HG02870 (cell line): ENCODE data around the gene MAN1A2.

Source experiments
- ATAC-seq: cut with Tn5 transposase; IDR thresholded peaks from one replicate; pipeline ENCODE4 v1.9.1; 2021; ENCODE audit warnings: mild to moderate bottlenecking, moderate library complexity; ENCODE audit not compliant: unreplicated experiment

MAN1A2 gene

DNA sequence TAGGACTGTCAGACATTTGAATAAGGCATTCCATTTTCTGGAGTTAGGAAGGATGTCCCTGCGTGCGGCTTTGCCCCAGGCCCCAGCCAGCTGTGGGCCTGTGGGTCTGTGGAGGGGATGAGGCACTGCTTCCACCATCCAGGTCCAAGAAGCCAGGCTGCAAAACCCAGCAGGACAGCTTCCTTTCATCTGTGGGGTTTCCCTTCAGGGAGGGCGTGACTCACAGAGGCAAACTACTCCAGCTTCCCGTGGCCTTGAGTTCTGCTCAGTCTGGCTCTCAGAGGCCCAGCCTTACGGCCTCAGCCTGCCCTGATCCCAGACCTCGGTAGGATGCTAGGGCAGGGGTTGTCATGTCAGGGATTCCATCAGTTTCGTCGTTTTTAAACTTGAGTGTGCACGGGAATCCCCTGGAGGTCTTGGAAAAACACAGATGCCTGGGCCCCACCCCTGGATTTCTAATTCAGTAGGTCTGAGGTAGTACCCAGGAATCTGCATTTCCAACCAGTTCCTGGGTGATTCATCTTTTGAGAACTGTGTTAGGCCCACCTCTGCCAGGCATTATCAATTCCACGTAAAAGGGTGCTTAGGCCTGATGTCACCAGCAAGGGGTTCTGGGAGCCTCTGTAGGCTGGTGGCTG, 206.3 kb downstream of the MAN1A2 start:
- no peak for ATAC-seq

DNA sequence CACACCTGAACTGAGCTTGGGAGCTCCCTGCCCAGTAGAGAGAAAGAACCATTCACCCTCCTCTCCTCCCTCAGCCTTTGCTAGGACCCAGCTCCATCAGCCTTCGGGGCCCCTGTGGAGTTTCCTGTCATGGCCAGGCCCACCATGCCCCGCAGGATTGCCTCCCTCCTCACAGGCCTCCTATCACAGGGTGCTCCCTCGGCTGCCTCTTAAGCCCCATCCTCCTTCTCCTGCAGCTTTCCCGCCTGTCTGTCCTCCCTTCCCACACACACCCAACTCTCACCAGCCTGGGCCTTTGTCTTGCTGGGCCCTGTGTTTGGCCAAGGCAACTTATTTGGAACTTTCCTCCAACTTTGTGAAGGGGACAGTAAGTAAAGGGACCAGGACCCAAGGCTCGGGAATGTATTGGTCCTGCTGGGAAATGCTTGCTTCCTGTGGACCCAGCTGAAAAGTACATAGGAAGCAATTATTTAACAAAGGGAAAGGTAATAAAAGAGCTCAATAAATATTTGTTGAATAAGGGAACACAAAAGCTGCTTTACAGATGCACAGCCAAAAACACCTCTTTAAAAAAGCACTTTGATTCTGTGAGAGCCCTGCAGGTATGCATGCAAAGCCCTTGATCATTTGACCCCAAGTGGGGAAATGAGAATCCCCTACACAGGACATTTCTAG, 207.0 kb downstream of the MAN1A2 start:
- no peak for ATAC-seq

DNA sequence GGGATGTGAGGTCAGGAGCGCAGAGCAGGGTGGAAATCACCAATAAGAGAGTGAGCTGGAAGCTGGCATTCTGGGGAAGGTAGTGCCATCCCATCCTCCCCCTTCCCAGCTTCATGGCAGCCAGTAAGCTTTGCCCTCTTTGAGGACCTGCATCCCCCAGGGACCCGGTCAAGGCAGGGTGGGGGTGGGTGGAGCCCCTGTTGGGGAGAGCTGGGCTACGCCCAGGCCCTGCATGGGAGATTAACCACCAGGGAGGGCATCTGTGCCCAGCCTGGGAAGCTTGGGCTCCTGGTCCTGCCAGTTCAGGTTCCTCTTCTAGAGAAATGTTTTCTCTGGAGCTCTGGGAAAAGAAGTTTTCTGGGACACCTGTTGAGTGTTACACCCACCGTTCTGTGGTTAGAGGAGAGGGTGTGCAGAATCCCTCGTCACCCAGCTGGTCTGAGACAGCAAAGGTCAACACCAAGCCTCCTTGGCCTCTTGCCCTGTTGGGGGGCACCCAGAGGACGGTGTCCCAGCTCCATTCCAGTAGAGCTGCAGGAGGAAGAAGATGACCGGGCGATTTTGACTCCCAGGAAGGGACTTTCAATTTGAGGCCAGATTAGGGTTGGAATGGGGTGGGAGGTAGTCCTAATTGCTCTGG, 208.5 kb downstream of the MAN1A2 start:
- ATAC-seq = no peak

DNA sequence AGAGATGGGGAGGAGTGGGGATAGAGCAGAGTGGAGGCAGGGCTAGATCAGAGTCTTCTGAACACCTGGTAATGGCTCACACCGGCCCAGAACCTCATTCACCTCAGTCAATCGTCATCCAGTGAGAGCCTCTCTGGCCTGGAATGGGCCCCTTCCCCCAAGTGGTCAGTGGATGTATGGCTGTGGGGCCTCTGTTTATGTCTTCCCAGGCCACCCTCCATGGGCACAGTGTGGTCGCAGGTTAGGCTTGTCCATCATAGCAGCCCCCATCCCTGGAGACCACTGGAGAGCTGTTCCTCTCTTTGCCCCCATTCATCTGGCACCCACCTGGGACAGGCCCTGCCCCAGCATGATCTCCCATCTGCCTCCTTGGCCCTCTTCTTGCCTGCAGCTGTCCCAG, 209.0 kb downstream of the MAN1A2 start:
- ATAC-seq = no peak

DNA sequence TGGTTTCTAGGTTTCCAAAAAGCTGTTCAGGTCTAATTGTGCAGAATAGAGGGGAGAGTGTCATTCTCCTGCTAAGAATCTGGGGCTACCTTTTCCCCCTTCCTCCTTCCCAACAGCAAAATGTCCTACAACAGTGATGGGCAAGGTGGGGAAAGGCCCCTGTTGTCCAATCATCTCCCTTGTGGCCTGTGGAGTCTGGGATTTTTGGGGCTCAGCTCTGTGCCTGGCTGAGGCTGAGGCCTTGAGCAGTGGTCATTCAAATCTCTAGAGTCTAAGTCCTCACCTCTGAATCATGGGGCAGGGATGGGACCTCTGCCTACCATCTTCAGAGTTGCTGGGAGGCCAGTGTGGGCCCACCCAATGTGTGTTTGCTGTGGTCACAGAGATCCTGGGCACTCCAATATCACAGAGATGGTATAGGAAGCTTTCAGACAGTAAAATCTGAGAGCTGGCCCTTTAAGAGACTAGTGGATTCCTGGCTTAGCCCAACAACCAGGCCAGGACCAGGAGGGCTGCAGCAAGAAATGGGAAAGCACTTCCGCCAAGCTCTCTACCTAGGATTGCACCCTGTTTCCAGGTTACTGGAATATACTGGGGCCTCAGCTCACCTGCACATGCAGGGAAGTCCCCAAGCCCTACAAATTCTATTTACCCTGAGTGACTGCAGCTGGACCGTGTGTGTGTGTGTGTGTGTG, 210.1 kb downstream of the MAN1A2 start:
- ATAC-seq = no peak

DNA sequence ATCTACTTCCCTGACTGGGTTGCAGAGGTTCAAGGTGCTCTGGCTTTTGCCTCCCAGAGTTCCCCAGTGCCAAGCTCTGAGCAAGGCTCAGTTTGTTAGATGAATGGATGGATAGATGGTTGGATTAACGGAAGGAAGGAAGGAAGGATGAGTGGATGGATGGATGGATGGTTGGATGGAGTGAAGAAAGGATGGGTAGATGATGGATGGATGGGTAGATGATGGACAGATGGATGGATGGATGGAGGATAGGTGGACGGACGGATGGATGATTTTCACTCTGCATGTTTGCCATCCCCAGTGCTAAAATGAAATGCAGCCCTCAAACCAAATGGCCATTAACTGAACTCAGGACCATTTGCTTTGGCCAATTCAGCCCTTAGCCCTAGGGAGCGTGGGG, 211.2 kb downstream of the MAN1A2 start:
- no peak for ATAC-seq
